ENCODE results near the gene UBB.

- TF ChIP-seq CTCF (IDR thresholded peaks at IDR 0.05; ENCODE audit: low read length) = peak; percentile 31
- TF ChIP-seq EZH2phosphoT487 (IDR thresholded peaks at IDR 0.05; ENCODE audit: low read length) = no peak
- TF ChIP-seq EZH2 (optimal IDR thresholded peaks at IDR 0.05; ENCODE audit: low read depth, low read length) = no peak
Measured at GRCh38 chr17:16428098-16428882, 47.4 kb downstream of the UBB start.
